Stimulated activated CD8-positive, alpha-beta memory T cell treated with anti-CD3 and anti-CD28 coated beads, Interleukin-7, amount 100 ng/mL, for 4 hours (primary cell): ENCODE results near the gene ACTL8.
"Not testable (repeated sequence)": the region's sequence is repeated elsewhere in the genome, so short reads cannot be mapped to it uniquely, and the experiment has no call there.

ENCODE experiments used
- DNase-seq, 2 donors: peaks; one replicate each; pipeline ENCODE4 v3.0.0-alpha.2; 2020; ENCODE audit warnings: low read depth in 2 of 2

The ACTL8 gene

GRCh38 chr1:17735793-17736192 lies 19.3 kb upstream of the ACTL8 start:
- DNase-seq, result no peak

DNA sequence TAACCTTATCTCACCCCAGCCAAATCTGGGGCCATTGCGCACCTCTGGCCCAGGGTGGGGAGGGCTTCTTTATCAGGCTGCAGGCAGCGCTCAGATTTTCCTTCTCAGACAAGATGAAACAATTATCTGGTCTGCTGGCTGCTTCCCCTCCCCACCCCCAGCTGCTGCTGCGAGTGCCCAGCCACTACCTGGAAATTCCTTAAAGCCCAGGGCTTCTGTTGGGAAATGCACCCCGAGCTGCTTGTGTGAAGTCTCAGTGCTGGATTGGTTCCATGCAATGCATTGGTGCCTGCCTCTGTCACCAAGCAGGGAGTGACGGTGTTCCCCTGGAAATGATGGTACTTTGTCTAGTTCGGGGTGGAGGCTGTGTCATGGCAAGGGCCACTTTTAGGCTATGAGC lies 18.5 kb upstream of the ACTL8 start:
- DNase-seq, result no peak

GRCh38 chr1:17739050-17739449 lies 16.1 kb upstream of the ACTL8 start:
- no peak for DNase-seq

DNA sequence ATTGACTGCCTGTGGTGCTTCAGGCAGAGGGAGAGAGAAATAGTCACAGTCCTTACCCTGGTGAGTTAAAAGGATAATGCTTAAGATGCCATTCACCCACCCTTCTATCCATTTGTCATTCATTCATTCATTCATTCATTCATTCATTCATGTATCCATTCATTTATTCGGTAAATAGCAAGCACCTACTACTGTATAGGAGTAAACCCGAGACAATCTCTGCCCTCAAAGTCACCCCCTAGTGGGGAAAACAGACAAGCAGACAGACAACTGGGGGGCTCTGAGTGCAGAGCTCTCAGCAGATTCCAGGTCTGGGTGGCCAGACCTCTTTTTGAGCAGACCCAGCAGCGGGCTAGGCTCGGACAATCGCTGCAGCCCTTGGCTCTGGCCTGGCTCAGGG lies 14.1 kb upstream of the ACTL8 start:
- no peak for DNase-seq

DNA sequence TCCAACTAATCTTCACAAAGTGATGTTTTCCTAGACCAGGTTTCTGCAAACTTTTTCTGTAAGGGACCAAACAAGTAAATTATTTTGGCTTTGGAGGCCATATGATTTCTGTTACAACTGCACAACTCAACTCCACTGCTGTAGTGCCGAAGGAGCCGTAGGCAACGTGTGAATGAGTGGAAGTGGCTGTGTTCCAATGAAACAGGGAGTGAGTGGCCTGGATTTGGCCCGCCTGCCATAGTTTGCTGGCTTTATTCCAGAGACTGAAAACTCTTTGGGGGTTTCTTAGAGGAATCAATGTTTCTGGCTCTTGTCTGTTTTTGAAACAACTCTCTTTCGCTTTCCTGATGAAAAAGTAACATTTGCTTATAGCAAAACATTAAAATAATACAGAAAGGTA lies 12.6 kb upstream of the ACTL8 start:
- DNase-seq, result no peak

DNA sequence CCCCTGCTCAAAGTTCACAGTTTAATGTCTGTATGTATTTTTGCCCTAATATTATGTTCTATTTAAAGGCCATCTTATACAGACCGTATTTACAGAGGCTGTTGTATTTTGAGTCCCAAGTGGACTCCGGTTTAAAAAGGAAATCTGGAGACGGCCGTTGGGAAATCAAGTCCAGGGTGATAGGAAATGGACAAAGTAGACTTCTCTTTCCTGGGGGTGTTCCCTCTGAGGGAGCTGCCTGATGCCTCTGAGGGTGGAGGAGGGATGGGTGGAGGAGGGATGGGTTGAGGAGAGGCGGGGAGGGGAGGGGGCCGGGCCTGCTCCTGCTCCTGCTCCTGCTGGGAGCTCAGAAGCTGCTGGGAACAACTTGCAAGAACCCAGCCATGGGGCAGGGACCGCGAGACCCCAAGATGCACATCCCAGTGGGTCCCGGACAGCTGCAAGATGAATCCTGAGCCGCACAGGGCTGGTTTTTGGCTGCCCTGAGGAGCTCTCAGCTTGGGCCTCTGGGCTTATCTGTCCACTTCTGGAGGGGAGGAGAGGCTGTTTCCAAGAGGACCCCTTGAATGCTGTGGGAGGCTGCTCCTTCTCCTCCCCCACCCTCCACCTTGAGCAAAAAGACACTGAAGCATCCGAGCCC lies 12.0 kb upstream of the ACTL8 start:
- DNase-seq, result no peak

DNA sequence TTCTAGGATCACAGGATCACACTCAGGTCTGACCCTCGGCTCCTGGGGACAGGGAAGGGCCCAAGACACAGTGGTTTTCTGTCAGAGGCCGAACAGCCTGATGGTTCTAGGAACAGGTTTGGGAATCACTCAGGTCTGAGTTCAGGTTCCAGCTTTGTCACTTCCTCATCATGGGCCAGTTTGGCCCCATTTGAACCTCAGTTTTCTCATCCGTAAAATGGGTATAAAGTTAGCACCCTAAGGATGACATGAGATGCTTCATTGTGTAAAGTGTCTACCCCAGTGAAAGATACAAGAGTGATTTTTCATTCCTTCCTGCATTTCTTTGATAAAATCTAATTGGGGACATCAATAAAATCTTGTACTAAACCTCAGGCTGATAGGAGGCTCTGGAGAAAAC lies 11.2 kb upstream of the ACTL8 start:
- DNase-seq, result no peak

DNA sequence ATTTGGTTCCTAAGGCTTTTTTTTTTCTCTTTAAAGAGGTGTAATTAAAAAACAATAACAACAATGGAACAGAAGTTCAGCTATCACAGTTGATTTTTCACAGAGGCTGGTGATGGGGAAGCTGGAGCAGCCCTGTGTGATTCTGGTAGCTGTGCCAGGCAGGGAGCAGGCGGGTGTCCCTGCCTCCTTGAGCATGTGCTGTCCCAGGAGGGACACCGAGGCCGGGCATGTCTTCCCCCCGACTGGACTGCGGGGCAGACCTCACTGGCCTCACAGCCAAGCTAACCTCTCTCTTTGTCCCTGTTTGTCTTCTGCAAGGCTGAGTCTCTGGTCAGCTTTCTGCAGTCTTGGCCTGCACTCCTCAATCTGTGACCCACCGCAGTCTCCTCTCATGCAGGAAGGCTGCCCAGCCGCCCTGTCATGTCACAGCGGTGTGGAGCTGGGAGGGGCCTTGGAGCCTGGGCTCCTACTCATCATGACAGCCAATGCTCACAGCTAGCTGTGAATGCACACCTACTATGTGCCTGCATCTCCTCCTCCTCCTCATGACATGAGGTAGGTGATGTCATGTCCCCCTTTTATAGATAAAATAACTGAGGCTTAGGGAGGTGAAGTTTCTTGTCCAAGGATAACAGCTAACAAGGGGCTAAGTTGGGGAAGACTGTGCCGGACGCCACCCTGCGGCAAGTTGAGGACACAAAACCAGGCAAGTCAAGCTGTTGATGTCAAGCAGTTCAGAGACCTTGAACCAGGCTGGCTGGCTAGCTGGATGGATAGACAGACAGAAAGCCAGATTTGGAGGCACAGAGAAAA lies 10.3 kb upstream of the ACTL8 start:
- no peak for DNase-seq

DNA sequence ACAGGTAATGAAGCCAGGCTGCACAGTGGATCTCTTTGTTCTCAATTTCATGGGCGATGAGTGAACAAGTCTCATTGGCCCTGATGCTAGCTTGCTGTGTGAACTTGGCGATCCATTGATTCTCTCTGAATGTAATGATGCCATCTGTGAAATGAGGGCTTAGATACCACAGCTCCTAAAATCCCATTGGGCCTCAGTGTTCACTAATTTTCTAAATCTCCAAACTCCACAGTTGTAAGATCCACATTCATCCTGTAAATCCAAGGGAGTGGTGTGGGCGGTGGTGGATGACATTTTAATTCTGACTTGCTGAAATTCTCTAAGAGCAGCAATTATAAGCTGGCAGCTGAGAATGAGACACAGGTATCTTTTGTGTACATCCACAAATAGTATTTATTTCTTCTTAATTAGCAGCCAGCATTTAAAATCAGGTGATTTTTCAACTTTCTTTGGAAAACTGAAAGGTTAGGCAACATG lies 9.6 kb upstream of the ACTL8 start:
- no peak for DNase-seq

DNA sequence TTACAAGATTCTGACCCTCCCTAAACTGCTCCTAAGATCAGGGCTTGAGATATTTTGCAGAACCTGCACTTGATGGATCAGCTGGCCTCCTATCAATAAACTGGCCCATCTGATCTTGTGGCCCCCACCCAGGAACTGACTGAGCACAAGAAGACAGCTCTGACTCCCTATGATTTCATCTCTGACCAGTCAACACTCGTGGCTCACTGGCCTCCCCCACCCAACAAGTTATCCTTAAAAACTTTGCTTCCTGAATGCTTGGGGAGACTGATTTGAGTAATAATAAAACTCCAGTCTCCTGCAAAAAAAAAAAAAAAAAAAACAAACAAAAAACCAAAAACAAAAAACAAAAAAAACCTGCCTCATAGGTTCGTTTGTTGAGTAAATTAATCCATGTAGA lies 8.9 kb upstream of the ACTL8 start:
- not testable (repeated sequence) for DNase-seq

GRCh38 chr1:17746920-17747319 lies 8.2 kb upstream of the ACTL8 start:
- DNase-seq, result no peak

DNA sequence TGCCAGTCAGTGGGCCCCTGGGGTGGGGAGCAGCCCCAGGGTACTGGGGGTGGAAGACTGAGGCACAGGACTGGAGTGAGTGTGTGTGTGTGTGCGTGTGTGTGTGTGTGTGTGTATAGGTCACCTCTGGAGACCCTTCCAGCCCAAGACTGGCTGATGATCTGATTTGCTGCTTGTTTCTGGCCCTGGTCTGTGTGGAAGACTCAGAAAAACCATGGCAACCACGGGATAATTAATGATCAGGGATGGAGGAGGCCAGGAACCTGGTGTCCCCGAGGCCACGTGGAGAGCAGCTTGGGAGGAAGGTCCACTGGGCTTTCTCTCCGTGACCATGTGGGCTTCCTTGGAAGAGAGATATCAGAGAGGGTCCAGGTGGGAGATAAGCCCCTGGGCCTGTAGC lies 4.8 kb upstream of the ACTL8 start:
- DNase-seq, result no peak

DNA sequence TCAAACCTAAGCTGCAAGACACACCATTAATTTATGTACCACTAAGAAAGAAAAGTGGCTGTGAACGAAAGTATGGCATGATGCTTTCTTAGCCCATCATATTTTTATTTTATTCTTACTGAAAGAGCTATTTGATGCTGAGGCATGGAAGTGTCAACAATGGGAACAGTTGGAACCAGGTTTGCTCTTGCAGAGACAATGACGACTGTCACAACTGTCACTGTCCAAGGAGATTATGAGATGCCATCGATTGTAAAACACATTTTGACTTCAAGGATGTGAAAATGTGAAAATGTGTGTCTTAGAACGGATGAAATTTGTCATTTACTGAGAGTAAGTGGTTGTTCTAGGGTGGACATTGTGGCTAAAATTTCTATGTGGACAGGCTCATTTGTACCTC lies 2.8 kb upstream of the ACTL8 start:
- DNase-seq, result no peak

DNA sequence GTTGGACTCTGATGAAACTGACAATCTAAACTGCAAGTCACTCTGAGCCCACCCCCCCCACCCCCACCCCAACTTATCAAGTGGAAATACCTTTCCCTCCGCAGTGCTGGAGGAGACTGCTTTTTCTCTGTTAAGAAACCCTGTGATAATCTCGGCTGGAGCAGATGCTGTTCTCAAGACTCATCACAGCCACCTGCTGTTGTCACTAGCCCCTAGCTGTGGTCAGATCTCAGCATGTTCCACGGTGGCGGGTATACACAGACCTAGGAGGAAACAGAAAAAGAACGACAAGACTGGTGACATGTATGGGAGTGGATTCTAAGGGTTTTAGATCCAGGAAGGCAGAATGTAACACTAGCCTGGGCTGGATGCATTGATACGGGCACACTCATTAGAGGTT lies 2.3 kb downstream of the ACTL8 start:
- DNase-seq, result no peak

- DNase-seq, result no peak
These were observed 4.0 kb downstream of the ACTL8 start for GRCh38 chr1:17759114-17759513.

DNA sequence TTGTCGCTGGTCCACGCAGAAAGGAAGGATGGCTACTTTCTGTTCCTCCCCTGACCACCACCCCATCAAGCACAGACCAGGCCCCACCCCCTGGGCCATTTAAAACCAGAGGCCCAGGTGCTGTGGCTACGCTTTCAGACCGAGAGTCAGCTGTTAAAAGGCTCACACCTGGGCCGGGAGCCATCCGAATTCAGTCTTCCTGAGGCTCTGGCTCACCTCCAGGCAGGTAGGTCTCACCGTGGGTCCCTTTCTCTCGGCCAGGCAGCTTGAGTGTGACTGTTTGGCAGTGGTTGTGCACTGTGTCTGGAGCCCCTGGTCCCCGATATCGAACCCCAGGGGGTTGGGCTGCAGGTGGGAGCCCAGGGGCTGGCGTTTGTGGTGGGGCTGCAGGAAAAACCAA lies 7.2 kb downstream of the ACTL8 start:
- DNase-seq, result no peak

DNA sequence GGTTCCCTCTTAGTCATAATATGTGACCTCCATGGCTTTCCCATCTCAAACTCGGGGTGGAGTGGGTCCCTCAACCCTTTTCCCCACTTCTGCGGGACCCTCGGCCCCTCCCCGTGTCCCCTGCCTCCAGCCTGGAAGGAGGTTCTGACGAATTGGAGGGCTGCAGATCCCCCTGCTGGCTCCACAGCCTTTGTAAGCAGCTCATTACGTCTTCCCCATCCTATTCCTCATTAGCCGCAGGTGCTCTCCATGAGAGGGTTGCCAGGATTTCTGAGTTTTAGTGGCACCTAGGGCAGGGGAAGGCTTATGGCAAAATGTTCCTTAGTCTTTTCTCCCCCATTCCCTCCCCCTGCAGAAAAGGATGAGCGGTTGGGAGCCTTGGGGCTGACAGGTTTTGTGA lies 8.3 kb downstream of the ACTL8 start:
- DNase-seq, result no peak

GRCh38 chr1:17763995-17764394 lies 8.9 kb downstream of the ACTL8 start:
- no peak for DNase-seq

DNA sequence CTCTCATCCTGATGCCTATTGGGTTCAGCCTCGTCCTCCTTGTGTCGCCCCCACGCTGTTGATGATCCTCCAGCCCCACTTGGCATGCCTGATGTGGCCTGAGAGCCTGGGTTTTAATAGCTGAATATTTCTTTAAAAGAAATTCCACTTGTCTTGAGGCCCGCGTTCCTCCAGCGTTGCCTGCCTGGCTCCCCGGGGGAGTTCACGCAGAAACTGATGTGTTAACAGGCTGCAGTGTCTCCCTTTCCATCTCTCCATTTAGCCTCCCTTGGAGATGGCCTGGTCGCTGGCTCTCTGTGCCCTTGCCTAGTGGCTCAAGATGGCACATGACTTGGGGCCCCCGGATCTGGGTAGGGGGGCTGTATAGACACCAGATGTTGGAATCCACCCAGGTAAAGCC lies 9.5 kb downstream of the ACTL8 start:
- DNase-seq, result no peak

DNA sequence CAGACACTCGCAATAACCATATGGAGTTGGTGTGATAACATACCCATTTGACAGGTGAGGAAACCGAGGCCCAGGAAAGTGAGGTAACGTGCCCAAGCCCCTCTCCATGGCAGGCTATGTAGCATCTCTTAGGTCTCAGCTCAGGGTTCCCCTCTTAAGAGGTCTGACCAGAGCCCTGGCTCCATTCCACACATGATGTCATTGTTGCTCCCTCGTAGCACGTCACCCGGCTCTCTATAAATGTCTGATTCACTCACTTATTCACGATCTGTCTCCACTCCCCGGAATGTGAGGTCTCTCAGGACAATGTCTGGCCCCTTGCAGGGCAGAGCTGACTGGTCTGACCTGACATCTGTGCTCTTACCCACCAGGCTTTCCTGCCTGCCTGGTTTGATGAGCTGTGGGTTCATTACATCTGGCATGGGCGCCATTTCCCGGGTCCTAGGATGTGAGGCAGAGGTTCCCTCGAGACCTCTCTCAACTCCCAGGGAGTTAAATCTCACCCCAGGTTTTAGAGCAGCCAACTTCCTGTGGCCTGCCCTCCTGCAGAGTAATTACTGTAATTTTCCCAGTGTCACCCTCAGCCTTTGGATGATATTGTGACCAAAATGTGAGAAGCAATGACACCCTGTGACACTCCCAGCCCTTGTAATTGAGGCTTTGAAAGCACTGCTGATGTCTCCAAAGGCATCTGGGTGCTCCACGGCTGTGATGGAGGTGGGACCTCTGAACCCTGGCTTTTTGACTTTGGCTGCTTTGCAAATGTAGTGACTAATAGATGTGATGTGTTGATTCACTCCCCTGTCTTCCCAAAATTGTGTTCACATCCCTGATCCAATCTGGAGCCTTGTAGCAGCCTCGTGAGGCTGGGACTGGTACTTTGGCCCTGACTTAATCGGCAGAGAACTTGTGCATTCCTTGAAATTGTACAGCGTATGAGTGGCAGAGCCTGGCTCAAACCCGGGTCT lies 10.6 kb downstream of the ACTL8 start:
- DNase-seq, result no peak

- no peak for DNase-seq
These were observed 13.6 kb downstream of the ACTL8 start for GRCh38 chr1:17768651-17769241.

- no peak for DNase-seq
These were observed 15.8 kb downstream of the ACTL8 start for GRCh38 chr1:17770983-17771382.
